ENCODE measurements around the gene ARL15.
A peak's percentile ranks its signal among the peaks of the same experiment; 100 is the strongest.

DNA sequence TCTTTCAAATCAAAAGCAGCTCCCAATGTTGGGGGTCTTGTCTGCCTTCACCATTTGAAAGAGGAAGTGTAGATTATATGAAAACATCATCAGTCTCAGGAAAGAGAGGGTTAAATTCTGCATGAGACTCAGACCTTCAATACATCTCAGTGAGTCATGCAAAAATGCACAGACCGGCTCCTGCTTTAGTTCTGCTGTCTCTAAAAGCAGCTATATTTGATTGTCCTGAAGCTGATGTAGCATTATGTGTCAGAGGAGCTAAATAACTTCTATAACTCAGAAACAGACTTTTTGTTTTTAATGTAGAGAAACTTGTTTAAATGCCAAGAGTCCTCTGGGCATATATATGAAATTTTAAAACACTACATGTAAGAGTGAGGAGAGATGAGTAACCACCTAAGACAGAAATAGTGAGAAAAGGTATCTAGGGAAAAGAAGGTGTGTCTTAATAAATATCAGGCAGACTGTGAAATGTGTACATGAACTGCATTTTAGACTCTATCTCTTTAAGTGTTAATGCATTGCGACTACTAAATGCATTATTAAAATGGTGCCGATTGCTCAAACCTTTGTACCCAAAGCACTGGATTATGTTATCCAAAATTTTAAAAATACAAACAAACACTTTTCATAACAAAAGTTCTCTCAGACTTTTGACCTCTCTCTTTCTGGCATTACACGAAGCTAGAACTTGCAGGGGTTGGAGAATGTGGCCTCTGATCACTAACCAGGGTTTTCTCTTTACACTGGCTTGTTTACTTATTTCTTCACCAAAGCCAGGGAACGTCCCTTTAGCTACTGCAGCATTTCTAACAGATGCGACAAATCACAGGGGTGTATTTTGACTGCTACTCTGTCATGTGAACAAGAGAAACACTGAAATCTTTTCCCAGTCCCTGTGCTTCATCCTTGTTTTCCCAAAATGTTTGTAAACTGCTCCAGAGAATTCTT is 302.3 kb downstream of the ARL15 start:
- TF ChIP-seq, protein P1, sequence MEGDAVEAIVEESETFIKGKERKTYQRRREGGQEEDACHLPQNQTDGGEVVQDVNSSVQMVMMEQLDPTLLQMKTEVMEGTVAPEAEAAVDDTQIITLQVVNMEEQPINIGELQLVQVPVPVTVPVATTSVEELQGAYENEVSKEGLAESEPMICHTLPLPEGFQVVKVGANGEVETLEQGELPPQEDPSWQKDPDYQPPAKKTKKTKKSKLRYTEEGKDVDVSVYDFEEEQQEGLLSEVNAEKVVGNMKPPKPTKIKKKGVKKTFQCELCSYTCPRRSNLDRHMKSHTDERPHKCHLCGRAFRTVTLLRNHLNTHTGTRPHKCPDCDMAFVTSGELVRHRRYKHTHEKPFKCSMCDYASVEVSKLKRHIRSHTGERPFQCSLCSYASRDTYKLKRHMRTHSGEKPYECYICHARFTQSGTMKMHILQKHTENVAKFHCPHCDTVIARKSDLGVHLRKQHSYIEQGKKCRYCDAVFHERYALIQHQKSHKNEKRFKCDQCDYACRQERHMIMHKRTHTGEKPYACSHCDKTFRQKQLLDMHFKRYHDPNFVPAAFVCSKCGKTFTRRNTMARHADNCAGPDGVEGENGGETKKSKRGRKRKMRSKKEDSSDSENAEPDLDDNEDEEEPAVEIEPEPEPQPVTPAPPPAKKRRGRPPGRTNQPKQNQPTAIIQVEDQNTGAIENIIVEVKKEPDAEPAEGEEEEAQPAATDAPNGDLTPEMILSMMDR (IDR thresholded peaks at IDR 0.05; ENCODE audit: low read depth, low read length, missing input control): no peak
- TF ChIP-seq GABPA (IDR thresholded peaks at IDR 0.05 in 1 of 2, conservative IDR thresholded peaks at IDR 0.05 in 1 of 2): peak in 1 of 2 donors; percentile 8
- peak; percentile 65 for TF ChIP-seq HNF4G (IDR thresholded peaks at IDR 0.05)
- TF ChIP-seq RAD21 (IDR thresholded peaks at IDR 0.05): peak; percentile 58 to 67
- TF ChIP-seq YY1 (IDR thresholded peaks at IDR 0.05): peak; percentile 80
- TF ChIP-seq EGR1 (IDR thresholded peaks at IDR 0.05; ENCODE audit: low read depth in 2 of 2): peak in 1 of 2 donors; percentile 63
- TF ChIP-seq, protein P2, sequence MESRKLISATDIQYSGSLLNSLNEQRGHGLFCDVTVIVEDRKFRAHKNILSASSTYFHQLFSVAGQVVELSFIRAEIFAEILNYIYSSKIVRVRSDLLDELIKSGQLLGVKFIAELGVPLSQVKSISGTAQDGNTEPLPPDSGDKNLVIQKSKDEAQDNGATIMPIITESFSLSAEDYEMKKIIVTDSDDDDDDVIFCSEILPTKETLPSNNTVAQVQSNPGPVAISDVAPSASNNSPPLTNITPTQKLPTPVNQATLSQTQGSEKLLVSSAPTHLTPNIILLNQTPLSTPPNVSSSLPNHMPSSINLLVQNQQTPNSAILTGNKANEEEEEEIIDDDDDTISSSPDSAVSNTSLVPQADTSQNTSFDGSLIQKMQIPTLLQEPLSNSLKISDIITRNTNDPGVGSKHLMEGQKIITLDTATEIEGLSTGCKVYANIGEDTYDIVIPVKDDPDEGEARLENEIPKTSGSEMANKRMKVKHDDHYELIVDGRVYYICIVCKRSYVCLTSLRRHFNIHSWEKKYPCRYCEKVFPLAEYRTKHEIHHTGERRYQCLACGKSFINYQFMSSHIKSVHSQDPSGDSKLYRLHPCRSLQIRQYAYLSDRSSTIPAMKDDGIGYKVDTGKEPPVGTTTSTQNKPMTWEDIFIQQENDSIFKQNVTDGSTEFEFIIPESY (IDR thresholded peaks at IDR 0.05): peak; percentile 88
- TF ChIP-seq, protein P3, sequence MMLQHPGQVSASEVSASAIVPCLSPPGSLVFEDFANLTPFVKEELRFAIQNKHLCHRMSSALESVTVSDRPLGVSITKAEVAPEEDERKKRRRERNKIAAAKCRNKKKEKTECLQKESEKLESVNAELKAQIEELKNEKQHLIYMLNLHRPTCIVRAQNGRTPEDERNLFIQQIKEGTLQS (IDR thresholded peaks at IDR 0.05): no peak
- TF ChIP-seq, protein P4, sequence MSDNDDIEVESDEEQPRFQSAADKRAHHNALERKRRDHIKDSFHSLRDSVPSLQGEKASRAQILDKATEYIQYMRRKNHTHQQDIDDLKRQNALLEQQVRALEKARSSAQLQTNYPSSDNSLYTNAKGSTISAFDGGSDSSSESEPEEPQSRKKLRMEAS (IDR thresholded peaks at IDR 0.05): peak; percentile 64

Measured in liver (tissue), 3 donors.